ENCODE results near the gene PCYT2. TPM values are rescaled to one million over a fixed set of nuclear protein-coding genes. Genes with fewer than 3 reads are reported as not detected.

PCYT2 gene
- total and polyA plus RNA-seq, 9 of the 15 experiments (the other 6 are each of a cell fraction or from before 2014, with no cell fraction given) = 0.92 to 134 (median 82.5) TPM

DNA sequence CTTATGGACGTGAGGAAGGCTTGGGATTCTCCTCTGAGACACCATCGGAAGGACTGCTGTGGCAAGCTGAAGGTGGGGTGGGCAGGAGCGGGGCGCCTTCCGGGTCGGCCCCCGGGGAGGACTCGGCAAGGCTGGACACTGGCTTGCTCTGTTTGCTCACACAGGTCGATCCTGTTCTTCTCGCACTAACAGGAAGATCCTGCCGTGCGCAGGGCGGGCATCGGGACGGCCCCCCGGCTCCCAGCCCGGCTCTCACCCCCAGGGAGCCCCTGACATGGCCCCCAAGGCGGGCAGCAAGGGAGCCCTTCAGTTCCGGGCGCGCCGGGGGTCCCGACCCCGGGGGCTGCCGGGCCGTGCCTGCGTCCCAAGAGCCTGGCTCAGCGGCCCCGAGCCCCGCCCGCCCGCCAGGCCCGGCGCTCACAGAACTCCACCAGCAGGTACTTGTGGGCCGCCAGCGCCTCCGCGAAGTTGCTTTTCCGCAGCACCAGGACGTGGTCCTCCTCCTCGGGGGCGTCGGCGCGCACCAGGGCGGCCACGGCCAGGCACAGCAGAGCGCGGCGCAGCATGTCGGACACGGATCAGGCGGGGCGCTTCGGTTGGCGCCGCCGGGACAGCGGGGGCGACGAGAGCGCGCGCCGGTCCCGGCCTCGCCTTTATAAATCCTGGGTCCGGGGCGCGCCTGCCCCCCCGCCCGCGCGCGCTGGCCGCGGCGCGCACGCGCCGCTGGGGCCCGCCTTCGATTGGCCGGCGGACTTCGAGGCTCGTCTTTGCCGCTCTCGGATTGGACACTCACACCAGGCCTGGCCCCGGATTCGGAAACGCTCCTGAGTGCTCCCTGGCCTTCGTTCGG is 51.1 kb downstream of the PCYT2 start, which contains the start of gene P4HB (continued):
- TF ChIP-seq ZBTB12 (CRISPR knock-in tag; IDR thresholded peaks at IDR 0.05) = no peak
- TF ChIP-seq BHLHE40 (IDR thresholded peaks at IDR 0.05; ENCODE audit: low read length) = no peak
- no peak for TF ChIP-seq ELF1 (tag; IDR thresholded peaks at IDR 0.05)
- no peak for TF ChIP-seq ZNF174 (CRISPR knock-in tag; IDR thresholded peaks at IDR 0.05)
- no peak for TF ChIP-seq PRPF4 (IDR thresholded peaks at IDR 0.05; ENCODE audit: insufficient read depth, low read depth, low read length, poor library complexity, severe bottlenecking)
- peak; percentile 57; the same call in 1 of the 2 replicates for TF ChIP-seq MTA3 (IDR thresholded peaks at IDR 0.05; ENCODE audit: borderline replicate concordance)
- peak in 1 of 2 experiments; percentile 82 for TF ChIP-seq E2F6 (IDR thresholded peaks at IDR 0.05; ENCODE audit: borderline replicate concordance in 1 of 2, extremely low read depth in 1 of 2, insufficient read depth in 1 of 2, insufficient read length in 1 of 2, low read depth in 1 of 2, low read length in 1 of 2, poor library complexity in 1 of 2, severe bottlenecking in 1 of 2)
- 0 out of 2 replicates have a peak, but pooled peaks have one; percentile 19 for TF ChIP-seq AFF4 (CRISPR knock-in tag; IDR thresholded peaks at IDR 0.05)
- TF ChIP-seq TEAD1 (CRISPR knock-in tag; IDR thresholded peaks at IDR 0.05) = 0 out of 4 replicates have a peak, but pooled peaks of 1 of the 2 experiments have one; percentile 54
- no peak; the same call in 1 of the 2 replicates for TF ChIP-seq ZNF592 (IDR thresholded peaks at IDR 0.05)
- TF ChIP-seq YY1 (IDR thresholded peaks at IDR 0.05; ENCODE audit: borderline replicate concordance in 1 of 3, control insufficient read depth in 1 of 3, extremely low read depth in 1 of 3, insufficient read depth in 3 of 3, insufficient read length in 1 of 3, insufficient replicate concordance in 2 of 3, low read depth in 1 of 3, low read length in 2 of 3) = peak in 1 of 3 experiments; percentile 6
- TF ChIP-seq TOE1 (IDR thresholded peaks at IDR 0.05; ENCODE audit: borderline replicate concordance) = no peak
- peak; percentile 65; the same call in 1 of the 2 replicates for TF ChIP-seq TOE1 (CRISPR knock-in tag; IDR thresholded peaks at IDR 0.05; ENCODE audit: borderline replicate concordance, low read depth)
